ENCODE results near the gene NFATC1.
"Not testable (repeated sequence)": the region's sequence is repeated elsewhere in the genome, so short reads cannot be mapped to it uniquely, and the experiment has no call there.

Gene NFATC1

GRCh38 chr18:79375441-79376154 lies 20.1 kb upstream of the NFATC1 start:
- Histone ChIP-seq H2AFZ (ENCODE audit: low read length) (no peak overlapping the region), H4K8ac (ENCODE audit: low read depth, low read length) (no peak overlapping the region), H3K36me3 (replicated peaks in 1 of 2; ENCODE audit: control insufficient read depth in 2 of 2, insufficient read depth in 2 of 2, low read length in 2 of 2) (peaks cover 8 to 32% of the 10 kb centered on the region in 2 donors), H2BK12ac (ENCODE audit: low read length) (no peak overlapping the region), H3K23ac (ENCODE audit: low read depth, low read length, poor library complexity) (no peak overlapping the region), H4K91ac (ENCODE audit: low read depth, low read length, poor library complexity) (no peak overlapping the region), H2AK5ac (ENCODE audit: low read depth, low read length) (no peak overlapping the region), H2BK15ac (ENCODE audit: low read length) (no peak overlapping the region), H3K9ac (ENCODE audit: low read depth, low read length, poor library complexity) (no peak overlapping the region), H3K9me3 (replicated peaks in 1 of 2; ENCODE audit: control insufficient read depth in 2 of 2, insufficient read depth in 1 of 2, low read depth in 1 of 2, low read length in 2 of 2) (no peaks in the 10 kb centered on the region), H3K4me2 (ENCODE audit: insufficient read depth, low read length, poor library complexity, severe bottlenecking) (no peak overlapping the region), H3K18ac (ENCODE audit: low read length) (no peak overlapping the region), H3K14ac (ENCODE audit: low read length) (no peak overlapping the region), H3K79me1 (ENCODE audit: low read depth, low read length) (peaks cover 2% of the 10 kb centered on the region), H3K27me3 (ENCODE audit: control insufficient read depth in 3 of 3, insufficient read depth in 3 of 3, low read depth in 1 of 3, low read length in 3 of 3) (no peaks in the 10 kb centered on the region), H2BK5ac (ENCODE audit: low read length) (no peak overlapping the region), H3K4ac (ENCODE audit: low read length) (no peak overlapping the region), H2BK120ac (ENCODE audit: low read depth, low read length) (no peak overlapping the region), H3K27ac (replicated peaks; ENCODE audit: low read length) (no peak overlapping the region), H3K4me3 (ENCODE audit: low read length in 2 of 2) (no peak overlapping the region), H3K4me1 (ENCODE audit: control insufficient read depth in 2 of 2, insufficient read depth in 1 of 2, low read depth in 1 of 2, low read length in 2 of 2) (peaks cover 0 to 3% of the 10 kb centered on the region in 2 donors)
- no peak for DNase-seq (ENCODE audit: low spot score)
- WGBS, 2 donors (ENCODE audit: extremely low coverage in 2 of 2, insufficient read length in 2 of 2, insufficient replicate concordance in 1 of 2): no CpG with 5 or more reads among the region's 10 CpGs

- not testable (repeated sequence) for DNase-seq (ENCODE audit: low spot score); H2BK15ac ChIP-seq (ENCODE audit: low read length); H3K4me2 ChIP-seq (ENCODE audit: insufficient read depth, low read length, poor library complexity, severe bottlenecking); H3K14ac ChIP-seq (ENCODE audit: low read length); H3K4ac ChIP-seq (ENCODE audit: low read length); H3K18ac ChIP-seq (ENCODE audit: low read length); H4K8ac ChIP-seq (ENCODE audit: low read depth, low read length); H3K23ac ChIP-seq (ENCODE audit: low read depth, low read length, poor library complexity); H2AFZ ChIP-seq (ENCODE audit: low read length); H3K27ac ChIP-seq (replicated peaks; ENCODE audit: low read length); H2AK5ac ChIP-seq (ENCODE audit: low read depth, low read length); H4K91ac ChIP-seq (ENCODE audit: low read depth, low read length, poor library complexity); H3K79me1 ChIP-seq (ENCODE audit: low read depth, low read length); H3K27me3 ChIP-seq (ENCODE audit: control insufficient read depth in 3 of 3, insufficient read depth in 3 of 3, low read depth in 1 of 3, low read length in 3 of 3); H3K9me3 ChIP-seq (replicated peaks in 1 of 2; ENCODE audit: control insufficient read depth in 2 of 2, insufficient read depth in 1 of 2, low read depth in 1 of 2, low read length in 2 of 2); H3K4me3 ChIP-seq (ENCODE audit: low read length in 2 of 2); H3K9ac ChIP-seq (ENCODE audit: low read depth, low read length, poor library complexity); H2BK120ac ChIP-seq (ENCODE audit: low read depth, low read length); H2BK5ac ChIP-seq (ENCODE audit: low read length); H2BK12ac ChIP-seq (ENCODE audit: low read length); H3K4me1 ChIP-seq (ENCODE audit: control insufficient read depth in 2 of 2, insufficient read depth in 1 of 2, low read depth in 1 of 2, low read length in 2 of 2)
- peaks cover 8 to 32% of the 10 kb centered on the region in 2 donors for H3K36me3 ChIP-seq (replicated peaks in 1 of 2; ENCODE audit: control insufficient read depth in 2 of 2, insufficient read depth in 2 of 2, low read length in 2 of 2)
- no CpG with 5 or more reads among the region's 12 CpGs for WGBS, 2 donors (ENCODE audit: extremely low coverage in 2 of 2, insufficient read length in 2 of 2, insufficient replicate concordance in 1 of 2)
Measured at GRCh38 chr18:79376661-79377060, 19.1 kb upstream of the NFATC1 start.

- H4K8ac ChIP-seq (ENCODE audit: low read depth, low read length): no peak overlapping the region
- H3K14ac ChIP-seq (ENCODE audit: low read length): peak overlapping the region; percentile 42
Measured at GRCh38 chr18:79377187-79377891, 18.4 kb upstream of the NFATC1 start.

GRCh38 chr18:79378536-79379250 lies 17.0 kb upstream of the NFATC1 start:
- Histone ChIP-seq H3K36me3 (replicated peaks in 1 of 2; ENCODE audit: control insufficient read depth in 2 of 2, insufficient read depth in 2 of 2, low read length in 2 of 2) (peaks cover 8 to 28% of the 10 kb centered on the region in 2 donors), H3K27ac (replicated peaks; ENCODE audit: low read length) (no peak overlapping the region), H4K8ac (ENCODE audit: low read depth, low read length) (no peak overlapping the region), H3K23ac (ENCODE audit: low read depth, low read length, poor library complexity) (no peak overlapping the region), H3K14ac (ENCODE audit: low read length) (no peak overlapping the region), H3K18ac (ENCODE audit: low read length) (peak overlapping the region; percentile 40), H2BK5ac (ENCODE audit: low read length) (no peak overlapping the region), H2BK120ac (ENCODE audit: low read depth, low read length) (no peak overlapping the region), H3K4me3 (ENCODE audit: low read length in 2 of 2) (no peak overlapping the region), H2BK12ac (ENCODE audit: low read length) (no peak overlapping the region), H3K9ac (ENCODE audit: low read depth, low read length, poor library complexity) (no peak overlapping the region), H2AFZ (ENCODE audit: low read length) (peak overlapping the region; percentile 72), H3K9me3 (replicated peaks in 1 of 2; ENCODE audit: control insufficient read depth in 2 of 2, insufficient read depth in 1 of 2, low read depth in 1 of 2, low read length in 2 of 2) (no peaks in the 10 kb centered on the region), H3K79me1 (ENCODE audit: low read depth, low read length) (peaks cover 2% of the 10 kb centered on the region), H3K4ac (ENCODE audit: low read length) (no peak overlapping the region), H3K4me2 (ENCODE audit: insufficient read depth, low read length, poor library complexity, severe bottlenecking) (peak overlapping the region; percentile 35), H4K91ac (ENCODE audit: low read depth, low read length, poor library complexity) (no peak overlapping the region), H2BK15ac (ENCODE audit: low read length) (no peak overlapping the region), H2AK5ac (ENCODE audit: low read depth, low read length) (no peak overlapping the region), H3K4me1 (ENCODE audit: control insufficient read depth in 2 of 2, insufficient read depth in 1 of 2, low read depth in 1 of 2, low read length in 2 of 2) (peaks cover 0 to 3% of the 10 kb centered on the region in 2 donors), H3K27me3 (ENCODE audit: control insufficient read depth in 3 of 3, insufficient read depth in 3 of 3, low read depth in 1 of 3, low read length in 3 of 3) (no peaks in the 10 kb centered on the region)
- DNase-seq (ENCODE audit: low spot score): peak; percentile 80
- no CpG with 5 or more reads among the region's 48 CpGs for WGBS, 2 donors (ENCODE audit: extremely low coverage in 2 of 2, insufficient read length in 2 of 2, insufficient replicate concordance in 1 of 2)

More at GRCh38 chr18:79377187-79377891, 18.4 kb upstream of the NFATC1 start:
- no peak overlapping the region for H3K4me3 ChIP-seq (ENCODE audit: low read length in 2 of 2)
- H2BK120ac ChIP-seq (ENCODE audit: low read depth, low read length): no peak overlapping the region
- H3K4me1 ChIP-seq (ENCODE audit: control insufficient read depth in 2 of 2, insufficient read depth in 1 of 2, low read depth in 1 of 2, low read length in 2 of 2): peaks cover 0 to 3% of the 10 kb centered on the region in 2 donors
- H2AFZ ChIP-seq (ENCODE audit: low read length): no peak overlapping the region
- no peak overlapping the region for H4K91ac ChIP-seq (ENCODE audit: low read depth, low read length, poor library complexity)
- no CpG with 5 or more reads among the region's 19 CpGs for WGBS, 2 donors (ENCODE audit: extremely low coverage in 2 of 2, insufficient read length in 2 of 2, insufficient replicate concordance in 1 of 2)
- no peak overlapping the region for H2BK5ac ChIP-seq (ENCODE audit: low read length)
- no peak overlapping the region for H2BK15ac ChIP-seq (ENCODE audit: low read length)
- H3K36me3 ChIP-seq (replicated peaks in 1 of 2; ENCODE audit: control insufficient read depth in 2 of 2, insufficient read depth in 2 of 2, low read length in 2 of 2): peaks cover 8 to 29% of the 10 kb centered on the region in 2 donors
- H2AK5ac ChIP-seq (ENCODE audit: low read depth, low read length): no peak overlapping the region
- no peak overlapping the region for H2BK12ac ChIP-seq (ENCODE audit: low read length)
- peak overlapping the region; percentile 77 for H3K23ac ChIP-seq (ENCODE audit: low read depth, low read length, poor library complexity)
- no peak overlapping the region for H3K4ac ChIP-seq (ENCODE audit: low read length)
- no peaks in the 10 kb centered on the region for H3K9me3 ChIP-seq (replicated peaks in 1 of 2; ENCODE audit: control insufficient read depth in 2 of 2, insufficient read depth in 1 of 2, low read depth in 1 of 2, low read length in 2 of 2)
- H3K27me3 ChIP-seq (ENCODE audit: control insufficient read depth in 3 of 3, insufficient read depth in 3 of 3, low read depth in 1 of 3, low read length in 3 of 3): no peaks in the 10 kb centered on the region
- no peak for DNase-seq (ENCODE audit: low spot score)
- H3K18ac ChIP-seq (ENCODE audit: low read length): no peak overlapping the region
- peak overlapping the region; percentile 54 for H3K9ac ChIP-seq (ENCODE audit: low read depth, low read length, poor library complexity)
- no peak overlapping the region for H3K4me2 ChIP-seq (ENCODE audit: insufficient read depth, low read length, poor library complexity, severe bottlenecking)
- peaks cover 2% of the 10 kb centered on the region for H3K79me1 ChIP-seq (ENCODE audit: low read depth, low read length)
- H3K27ac ChIP-seq (replicated peaks; ENCODE audit: low read length): no peak overlapping the region

All from neuronal stem cell (in vitro differentiated cells).